Esophagus (tissue), 2 donors: Measurements from ENCODE around the gene ACTA1. TPM values are rescaled to one million over a fixed set of nuclear protein-coding genes. Genes with fewer than 3 reads are reported as not detected.
A peak's percentile ranks its signal among the peaks of the same experiment; 100 is the strongest.
"Not testable (repeated sequence)": the region's sequence is repeated elsewhere in the genome, so short reads cannot be mapped to it uniquely, and the experiment has no call there.

ENCODE experiments used
- H3K27ac ChIP-seq, 2 donors: one replicate each; pipeline ENCODE4 v1.5.1; 2013; ENCODE audit warnings: low read depth in 2 of 2, mild to moderate bottlenecking in 2 of 2, inconsistent platforms in 1 of 2, low read length in 1 of 2, moderate library complexity in 1 of 2
- H3K27me3 ChIP-seq, 2 donors: one replicate each; pipeline ENCODE4 v1.6.1; 2013; ENCODE audit warnings: low read length in 2 of 2, control low read depth in 1 of 2, mild to moderate bottlenecking in 1 of 2; ENCODE audit not compliant: insufficient read depth in 2 of 2, control insufficient read depth in 1 of 2
- H3K36me3 ChIP-seq, 2 donors: one replicate each; pipeline ENCODE4 v1.6.1; 2013; ENCODE audit warnings: low read length in 1 of 2; ENCODE audit not compliant: control insufficient read depth in 2 of 2, insufficient read depth in 2 of 2
- H3K4me1 ChIP-seq, 2 donors: one replicate each; pipeline ENCODE4 v1.6.1; 2013; ENCODE audit warnings: low read length in 1 of 2; ENCODE audit not compliant: control insufficient read depth in 2 of 2, insufficient read depth in 2 of 2
- H3K4me3 ChIP-seq, 2 donors: one replicate each; pipeline ENCODE4 v1.5.1; 2013; ENCODE audit warnings: low read length in 2 of 2, mild to moderate bottlenecking in 2 of 2, low read depth in 1 of 2, moderate library complexity in 1 of 2
- H3K9me3 ChIP-seq, 2 donors: one replicate each; pipeline ENCODE4 v1.6.1; 2013; ENCODE audit warnings: mild to moderate bottlenecking in 2 of 2, low read depth in 1 of 2, low read length in 1 of 2, moderate library complexity in 1 of 2; ENCODE audit not compliant: control insufficient read depth in 2 of 2, insufficient read depth in 1 of 2
- WGBS, 2 donors: extraction: QIAGEN DNeasy Blood & Tissue Kit; methylation state at CpG; one replicate each; pipeline ENCODE4 v1.1.7; 2013; 5-methylcytosine and 5-hydroxymethylcytosine counted together
- polyA plus RNA-seq, 2 donors: library from polyadenylated mRNA; stranded (reverse); fragments of 200-250 nt; gene quantifications; one replicate each; pipeline ENCODE4 v1.2.3, GENCODE V29; 2013
- donor health status: healthy with polysubstance abuse.
- donor health status: Bipolar disorder and iron deficiency.

Gene ACTA1
- polyA plus RNA-seq, 2 donors: 0.35 to 1.8 TPM

DNA sequence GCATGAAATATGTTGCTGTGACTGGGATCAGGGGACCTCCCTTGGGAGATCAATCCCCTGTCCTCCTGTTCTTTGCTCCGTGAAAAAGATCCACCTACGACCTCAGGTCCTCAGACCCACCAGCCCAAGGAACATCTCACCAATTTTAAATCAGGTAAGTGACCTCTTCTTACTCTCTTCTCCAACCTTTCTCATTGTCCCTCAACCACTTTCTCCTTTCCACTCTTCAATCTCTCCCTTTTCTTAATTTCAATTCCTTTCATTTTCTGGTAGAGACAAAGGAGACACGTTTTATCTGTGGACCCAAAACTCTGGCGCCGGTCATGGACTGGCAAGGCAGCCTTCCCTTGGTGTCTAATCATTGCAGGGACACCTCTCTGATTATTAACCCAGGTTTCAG is 21.1 kb downstream of the ACTA1 start:
- H3K9me3 ChIP-seq, H3K27ac ChIP-seq, H3K27me3 ChIP-seq, H3K36me3 ChIP-seq, H3K4me1 ChIP-seq, H3K4me3 ChIP-seq: not testable (repeated sequence)
- WGBS, 2 donors: 79 to 88% methylated on average over 5 of the region's 5 CpGs

DNA sequence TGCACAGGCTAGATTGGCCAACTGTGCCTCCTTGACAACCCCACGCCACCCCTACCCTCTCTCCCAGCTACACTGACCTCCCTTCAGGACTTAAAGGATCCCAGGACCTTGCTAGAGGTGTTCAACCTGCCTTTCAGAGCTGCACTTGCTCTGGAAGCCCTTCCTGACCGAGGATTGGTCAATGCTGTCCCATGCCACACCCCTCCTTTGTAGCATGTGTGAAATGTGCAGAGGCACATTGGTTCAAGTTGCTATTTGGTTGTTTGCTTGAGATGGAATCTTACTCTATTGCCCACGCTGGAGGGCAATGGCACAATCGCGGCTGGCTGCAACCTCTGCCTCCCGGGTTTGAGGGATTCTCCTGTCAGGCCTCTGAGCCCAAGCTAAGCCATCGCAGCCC is 21.8 kb downstream of the ACTA1 start:
- no peak overlapping the region for H3K4me3 ChIP-seq
- H3K36me3 ChIP-seq: no peaks in the 10 kb centered on the region
- no peaks in the 10 kb centered on the region for H3K9me3 ChIP-seq
- WGBS, 2 donors: 76 to 84% methylated on average over 7 of the region's 7 CpGs
- H3K27ac ChIP-seq: no peak overlapping the region
- peaks cover 0 to 9% of the 10 kb centered on the region in 2 donors for H3K27me3 ChIP-seq
- peaks cover 0 to 16% of the 10 kb centered on the region in 2 donors for H3K4me1 ChIP-seq

DNA sequence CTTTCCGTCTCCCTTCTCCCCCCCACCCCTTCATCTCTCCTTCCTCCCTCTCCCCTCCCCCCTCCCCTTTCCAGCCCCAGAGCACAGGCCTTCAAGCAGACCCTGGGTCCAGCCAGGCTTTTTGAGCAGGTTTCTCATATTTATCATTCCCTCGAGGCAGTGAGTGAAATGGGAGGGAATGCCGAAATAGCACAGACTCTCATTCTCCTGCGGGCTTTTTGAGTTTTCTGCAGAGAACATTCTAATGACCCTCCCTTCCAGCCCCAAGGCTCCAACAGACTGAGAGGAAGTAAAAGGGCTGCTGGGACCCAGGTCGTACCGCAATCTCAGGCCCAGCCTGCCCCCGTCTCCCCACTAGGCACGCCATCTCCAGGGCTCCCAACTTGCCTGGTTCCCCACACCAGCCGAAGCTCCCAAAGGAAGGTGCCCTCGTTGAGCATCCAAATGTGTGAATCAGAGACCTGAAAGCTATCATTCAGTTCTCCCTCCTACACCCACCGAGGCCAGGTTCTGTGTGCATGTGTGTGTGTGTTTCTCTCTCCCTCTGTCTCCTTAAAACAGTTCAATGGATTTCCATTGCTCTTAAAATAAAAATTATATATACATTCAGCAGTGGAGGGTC is 22.3 kb downstream of the ACTA1 start:
- Histone ChIP-seq H3K27me3 (peaks cover 0 to 9% of the 10 kb centered on the region in 2 donors), H3K4me1 (peaks cover 0 to 17% of the 10 kb centered on the region in 2 donors)

DNA sequence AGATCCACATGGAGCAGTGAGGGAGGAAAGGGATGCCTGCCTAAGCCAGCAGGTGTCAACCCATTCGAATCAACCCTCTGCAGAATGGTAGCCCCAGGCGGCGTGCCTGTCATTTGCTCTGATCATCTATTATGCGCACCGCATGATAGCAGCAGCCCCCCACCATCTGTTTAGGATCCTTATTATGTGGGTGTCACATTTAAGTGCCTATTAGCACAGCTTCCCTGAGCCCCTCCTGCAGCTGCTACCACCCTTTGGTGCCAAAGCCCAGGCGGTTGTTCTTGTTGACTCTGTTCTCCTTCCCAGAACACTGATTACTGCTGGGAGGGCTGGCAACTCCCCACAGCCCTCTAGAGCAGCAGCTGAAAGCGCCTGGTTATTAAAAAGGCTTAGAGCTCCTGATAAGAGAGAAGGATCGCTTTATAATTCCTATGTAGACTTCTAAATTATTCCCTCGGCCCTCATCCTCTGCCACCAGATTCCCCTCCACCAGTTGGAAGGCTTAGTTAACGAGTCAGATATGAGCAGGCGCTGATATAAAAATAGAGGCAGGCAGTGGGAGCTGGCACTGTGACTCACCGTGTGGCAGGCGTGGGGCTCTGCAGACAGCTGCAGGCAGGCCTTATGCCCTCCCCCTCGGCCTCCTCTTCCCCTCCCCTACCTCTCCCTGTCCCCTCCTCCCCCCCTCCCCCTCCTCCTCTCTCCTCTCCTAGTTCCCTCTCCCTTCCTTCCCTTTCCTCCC is 23.0 kb downstream of the ACTA1 start:
- 16 to 17% methylated on average over 14 of the region's 14 CpGs for WGBS, 2 donors
- Histone ChIP-seq H3K27ac (no peak overlapping the region), H3K27me3 (peaks cover 0 to 9% of the 10 kb centered on the region in 2 donors)

More for the DNA sequence above, 22.3 kb downstream of the ACTA1 start:
- 53 to 61% methylated on average over 11 of the region's 11 CpGs for WGBS, 2 donors
- Histone ChIP-seq H3K9me3 (no peaks in the 10 kb centered on the region), H3K27ac (no peak overlapping the region), H3K4me3 (no peak overlapping the region), H3K36me3 (no peaks in the 10 kb centered on the region)

DNA sequence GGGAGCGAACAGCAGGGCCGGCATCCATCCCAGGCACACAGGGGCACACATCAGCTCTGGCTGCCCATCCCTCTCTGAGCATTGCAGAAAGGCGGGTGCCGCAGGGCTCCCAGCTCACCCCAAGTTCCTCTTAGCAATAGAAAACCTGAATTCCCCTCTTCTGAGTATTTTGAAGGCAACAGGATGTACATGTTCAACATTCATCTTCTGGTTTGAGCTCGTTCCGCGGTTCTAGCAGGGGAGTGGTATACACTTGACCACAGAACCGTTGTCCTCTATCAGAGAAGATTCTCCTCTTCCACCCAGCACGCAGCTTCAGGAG is 23.6 kb downstream of the ACTA1 start:
- no peaks in the 10 kb centered on the region for H3K36me3 ChIP-seq
- 45 to 53% methylated on average over 9 of the region's 9 CpGs for WGBS, 2 donors
- no peak overlapping the region for H3K27ac ChIP-seq
- no peak overlapping the region for H3K4me3 ChIP-seq
- H3K4me1 ChIP-seq: peaks cover 0 to 17% of the 10 kb centered on the region in 2 donors
- peaks cover 0 to 9% of the 10 kb centered on the region in 2 donors for H3K27me3 ChIP-seq
- no peaks in the 10 kb centered on the region for H3K9me3 ChIP-seq

More for the DNA sequence above, 23.0 kb downstream of the ACTA1 start:
- H3K9me3 ChIP-seq: no peaks in the 10 kb centered on the region
- peaks cover 0 to 17% of the 10 kb centered on the region in 2 donors for H3K4me1 ChIP-seq
- H3K36me3 ChIP-seq: no peaks in the 10 kb centered on the region
- H3K4me3 ChIP-seq: no peak overlapping the region

DNA sequence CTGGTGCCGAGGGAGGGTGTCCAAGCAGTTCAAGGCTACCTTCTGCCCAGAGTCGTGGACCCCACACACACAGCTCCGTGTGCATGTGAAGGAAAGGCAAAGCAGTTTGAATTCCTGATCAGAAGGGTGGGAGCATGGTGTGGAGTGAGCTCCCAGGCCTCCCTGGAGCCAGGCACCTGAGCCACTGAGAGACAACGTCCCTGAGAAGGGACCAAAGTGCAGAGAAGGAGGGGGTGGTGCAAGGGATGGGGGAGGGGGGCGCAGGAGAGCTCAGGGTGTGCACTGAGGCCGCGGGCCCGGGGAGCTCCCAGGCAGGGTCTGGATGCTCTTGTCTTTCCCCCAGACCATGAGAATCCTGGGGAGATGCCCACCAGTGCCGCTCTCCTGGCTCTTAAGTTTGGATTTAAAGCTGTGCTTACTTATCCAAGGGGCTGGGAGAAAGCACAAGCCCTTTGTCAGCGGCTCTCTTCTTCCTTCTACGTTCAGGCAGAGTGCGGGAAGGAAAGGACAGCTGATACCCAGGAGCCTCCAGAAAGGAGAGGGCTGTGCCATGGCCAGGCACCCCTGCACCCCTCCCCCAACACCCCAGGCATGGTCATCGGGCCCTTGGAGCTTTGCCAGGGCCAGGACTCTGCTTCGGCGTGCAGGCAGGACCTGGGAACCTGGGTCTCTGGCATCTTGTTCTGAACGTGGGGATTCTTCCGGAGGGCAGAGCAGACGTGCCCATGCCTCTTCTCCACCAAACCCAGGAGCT is 24.1 kb downstream of the ACTA1 start:
- WGBS, 2 donors: 39 to 43% methylated on average over 17 to 18 of the region's 18 CpGs
- Histone ChIP-seq H3K4me3 (no peak overlapping the region), H3K36me3 (no peaks in the 10 kb centered on the region), H3K4me1 (peaks cover 0 to 17% of the 10 kb centered on the region in 2 donors), H3K27ac (no peak overlapping the region), H3K27me3 (peaks cover 0 to 9% of the 10 kb centered on the region in 2 donors), H3K9me3 (no peaks in the 10 kb centered on the region)

DNA sequence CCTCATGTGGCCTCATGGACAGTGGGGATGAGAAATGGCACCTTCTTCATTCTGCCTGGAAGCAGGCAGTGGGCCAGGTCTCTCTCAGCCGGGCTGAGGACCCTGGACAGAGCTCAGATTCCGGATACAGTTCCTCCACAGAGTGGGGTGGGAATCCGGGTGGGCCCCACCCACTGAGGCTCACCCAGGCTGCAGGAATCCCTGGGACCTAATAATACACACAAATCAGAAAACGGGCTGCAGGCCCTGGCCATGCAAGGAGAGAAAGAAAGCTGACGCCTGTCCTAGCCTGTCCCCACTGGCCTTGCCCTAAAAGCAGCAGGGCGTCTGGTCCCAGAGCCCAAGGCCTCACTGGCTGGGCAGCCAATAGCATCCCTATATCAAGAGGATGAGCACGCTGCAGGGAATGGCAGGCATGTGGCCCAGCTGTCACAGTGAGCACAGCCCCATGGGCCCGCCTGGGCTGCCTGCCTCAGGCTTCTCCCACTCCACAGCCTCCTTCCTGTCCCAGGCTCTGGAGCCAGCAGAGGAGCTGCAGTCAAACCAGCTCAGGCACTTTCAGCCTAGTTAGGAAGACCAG is 25.3 kb downstream of the ACTA1 start:
- H3K9me3 ChIP-seq: no peaks in the 10 kb centered on the region
- H3K4me3 ChIP-seq: no peak overlapping the region
- no peak overlapping the region for H3K27ac ChIP-seq
- WGBS, 2 donors: 43 to 69% methylated on average over 8 of the region's 8 CpGs
- H3K36me3 ChIP-seq: no peaks in the 10 kb centered on the region
- peaks cover 0 to 17% of the 10 kb centered on the region in 2 donors for H3K4me1 ChIP-seq
- H3K27me3 ChIP-seq: peaks cover 0 to 9% of the 10 kb centered on the region in 2 donors

DNA sequence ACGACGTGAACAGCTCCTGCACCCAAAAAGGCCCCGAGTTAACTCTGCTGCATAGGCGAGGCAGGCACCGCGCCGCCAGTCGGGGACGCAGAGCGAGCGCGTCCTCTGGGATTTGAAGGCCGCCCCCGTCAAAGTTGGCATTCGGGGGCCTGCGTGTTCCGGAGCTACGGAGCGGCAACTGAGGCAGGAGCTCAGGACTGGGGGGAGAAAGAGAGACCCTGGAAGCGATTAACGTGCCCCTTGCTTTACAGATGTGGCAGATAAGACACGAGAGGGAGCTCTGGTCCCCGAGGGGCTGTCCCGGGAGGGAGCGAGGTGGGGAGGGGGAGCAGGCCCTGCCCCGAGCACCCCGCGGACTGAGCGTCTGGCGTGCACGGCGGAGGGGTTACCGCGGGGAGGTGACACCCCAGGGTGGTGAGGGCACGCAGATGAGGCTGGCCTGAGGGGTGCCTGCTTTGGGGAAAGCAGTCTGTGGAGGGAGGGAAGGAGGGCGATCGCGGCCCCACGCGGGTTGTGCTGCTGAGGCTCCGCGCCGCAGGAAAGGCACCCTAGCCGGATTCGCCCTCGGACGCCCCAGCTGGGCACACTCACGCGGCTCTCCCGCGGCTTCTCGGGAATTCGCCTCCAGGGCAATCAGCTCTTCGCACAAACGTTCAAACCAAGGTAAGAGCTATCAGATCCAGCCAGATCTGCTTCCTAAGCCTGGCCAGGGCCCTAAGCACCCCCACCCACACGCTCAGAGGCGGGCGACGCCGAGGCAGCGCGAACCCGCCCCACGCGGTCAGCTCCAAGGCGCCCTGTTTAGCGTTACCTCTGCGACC is 26.5 kb downstream of the ACTA1 start:
- peaks cover 0 to 17% of the 10 kb centered on the region in 2 donors for H3K4me1 ChIP-seq
- no peak overlapping the region for H3K27ac ChIP-seq
- H3K27me3 ChIP-seq: peaks cover 0 to 9% of the 10 kb centered on the region in 2 donors
- no peaks in the 10 kb centered on the region for H3K9me3 ChIP-seq
- H3K36me3 ChIP-seq: no peaks in the 10 kb centered on the region
- H3K4me3 ChIP-seq: peak overlapping the region; percentile 15 to 25
- WGBS, 2 donors: 7 to 12% methylated on average over 66 to 68 of the region's 68 CpGs

DNA sequence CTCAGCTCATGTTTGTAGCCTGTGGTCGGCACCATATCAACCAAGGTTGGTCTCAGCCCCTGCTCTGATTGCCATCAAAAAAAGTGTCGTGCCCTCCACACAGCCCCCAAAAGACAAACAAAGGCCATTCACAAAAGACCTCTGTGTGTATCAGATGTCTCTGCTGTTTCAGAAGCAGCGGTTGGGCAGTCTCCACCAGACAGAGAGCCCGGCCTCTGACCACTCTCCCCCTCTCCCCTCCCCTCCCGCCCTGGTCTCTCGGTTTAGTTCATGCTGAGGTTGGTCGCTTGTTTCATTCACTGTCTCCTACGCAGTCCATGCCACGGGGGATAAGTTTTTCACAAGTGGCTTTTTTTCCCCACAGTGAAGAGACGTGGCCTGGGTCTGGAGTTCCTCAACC is 27.1 kb downstream of the ACTA1 start:
- no peak overlapping the region for H3K27ac ChIP-seq
- H3K4me1 ChIP-seq: peaks cover 0 to 17% of the 10 kb centered on the region in 2 donors
- no peaks in the 10 kb centered on the region for H3K36me3 ChIP-seq
- 33 to 44% methylated on average over 10 of the region's 10 CpGs for WGBS, 2 donors
- H3K4me3 ChIP-seq: no peak overlapping the region
- peaks cover 0 to 9% of the 10 kb centered on the region in 2 donors for H3K27me3 ChIP-seq
- H3K9me3 ChIP-seq: no peaks in the 10 kb centered on the region
